ENCODE measurements around the gene ZNF189.
A peak's percentile ranks its signal among the peaks of the same experiment; 100 is the strongest.

The ZNF189 gene

GRCh38 chr9:101449071-101449721, 50.5 kb downstream of the ZNF189 start:
- ChIA-PET CTCF (interaction anchor here (0.6 to 1.8 kb wide), 10 partner anchors 9 to 87 kb away, joined by 3 to 9 read pairs (median 4); partner anchors contain the start of gene RNF20), POLR2A (no interaction called here)
- peak; percentile 61 for TF ChIP-seq CTCF (IDR thresholded peaks at IDR 0.05; ENCODE audit: control extremely low read depth, extremely low read depth, low read depth, missing control alignments)
- peak; percentile 79 for DNase-seq (ENCODE audit: extremely low spot score)

GRCh38 chr9:101450931-101451330, 52.3 kb downstream of the ZNF189 start:
- POLR2A ChIA-PET, result no interaction called here
- no peak for TF ChIP-seq CTCF (IDR thresholded peaks at IDR 0.05; ENCODE audit: control extremely low read depth, extremely low read depth, low read depth, missing control alignments)
- DNase-seq (ENCODE audit: extremely low spot score), result no peak
- CTCF ChIA-PET, result interaction anchor here (0.7 to 1.2 kb wide), 2 partner anchors 8 to 10 kb away, joined by 3 to 4 read pairs; no protein-coding TSS in a partner anchor

GRCh38 chr9:101451498-101451897, 52.8 kb downstream of the ZNF189 start:
- DNase-seq (ENCODE audit: extremely low spot score), result no peak
- CTCF ChIA-PET, result interaction anchor here (1.2 kb wide), 1 partner anchor 9 kb away, joined by 4 read pairs; no protein-coding TSS in a partner anchor
- POLR2A ChIA-PET, result no interaction called here
- TF ChIP-seq CTCF (IDR thresholded peaks at IDR 0.05; ENCODE audit: control extremely low read depth, extremely low read depth, low read depth, missing control alignments), result no peak

GRCh38 chr9:101453776-101454570, 55.3 kb downstream of the ZNF189 start:
- no peak for TF ChIP-seq CTCF (IDR thresholded peaks at IDR 0.05; ENCODE audit: control extremely low read depth, extremely low read depth, low read depth, missing control alignments)
- DNase-seq (ENCODE audit: extremely low spot score), result no peak
- POLR2A ChIA-PET, result no interaction called here
- CTCF ChIA-PET, result interaction anchor here (0.8 to 1.7 kb wide), 2 partner anchors 69 to 77 kb away, joined by 3 to 9 read pairs; no protein-coding TSS in a partner anchor

GRCh38 chr9:101455656-101456240, 57.1 kb downstream of the ZNF189 start:
- CTCF ChIA-PET, result interaction anchor here (1.3 to 1.7 kb wide), 4 partner anchors 9 to 77 kb away, joined by 3 to 9 read pairs (median 4); no protein-coding TSS in a partner anchor

More at GRCh38 chr9:101455656-101456240, 57.1 kb downstream of the ZNF189 start:
- POLR2A ChIA-PET, result no interaction called here
- TF ChIP-seq CTCF (IDR thresholded peaks at IDR 0.05; ENCODE audit: control extremely low read depth, extremely low read depth, low read depth, missing control alignments), result no peak
- no peak for DNase-seq (ENCODE audit: extremely low spot score)

Data from GM10248 (cell line).